HG03432 (cell line): Measurements from ENCODE around the gene KRTAP10-2.

Source experiments
- ATAC-seq: cut with Tn5 transposase; IDR thresholded peaks from one replicate; pipeline ENCODE4 v1.9.1; 2021; ENCODE audit warnings: mild to moderate bottlenecking, moderate library complexity; ENCODE audit not compliant: unreplicated experiment

KRTAP10-2 gene

DNA sequence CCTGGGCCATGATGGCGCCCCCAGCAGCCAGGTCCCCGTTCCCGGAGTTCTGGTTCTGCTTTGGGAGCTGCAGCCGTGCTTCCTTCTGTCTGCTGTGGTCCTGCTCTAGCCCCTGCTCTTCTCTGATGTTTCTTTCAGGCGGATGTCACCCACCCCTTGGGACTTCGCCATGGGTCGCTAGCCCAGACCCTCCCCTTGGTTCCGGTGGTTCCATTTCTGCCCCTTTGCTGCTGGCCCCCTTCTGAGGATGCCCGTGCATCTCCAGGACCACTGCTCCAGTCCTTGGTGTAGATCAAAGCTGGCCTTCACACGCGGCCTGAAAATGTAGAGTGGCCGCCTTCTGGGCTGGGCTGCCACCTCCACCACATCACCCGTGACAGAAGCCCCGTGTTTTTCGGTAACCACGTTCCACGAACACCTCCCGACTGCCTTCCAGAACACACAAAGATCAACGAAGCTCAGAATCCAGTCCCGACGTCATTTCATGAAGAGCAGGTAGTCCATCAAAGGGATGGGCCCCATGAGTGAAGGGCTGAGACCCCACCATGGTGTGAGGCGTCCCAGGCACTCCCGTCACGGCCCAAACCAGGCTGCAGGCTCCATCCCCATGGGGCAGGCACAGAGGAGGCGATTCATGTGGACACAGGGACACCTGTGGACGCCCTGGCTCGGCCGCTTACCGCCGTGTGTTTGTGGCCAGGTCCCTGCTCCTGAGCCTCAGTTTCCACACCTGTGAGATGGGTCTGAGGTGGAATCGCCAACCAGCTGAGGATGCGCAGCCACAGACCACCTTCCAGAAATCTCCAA is 35.7 kb downstream of the KRTAP10-2 start:
- ATAC-seq, result no peak

DNA sequence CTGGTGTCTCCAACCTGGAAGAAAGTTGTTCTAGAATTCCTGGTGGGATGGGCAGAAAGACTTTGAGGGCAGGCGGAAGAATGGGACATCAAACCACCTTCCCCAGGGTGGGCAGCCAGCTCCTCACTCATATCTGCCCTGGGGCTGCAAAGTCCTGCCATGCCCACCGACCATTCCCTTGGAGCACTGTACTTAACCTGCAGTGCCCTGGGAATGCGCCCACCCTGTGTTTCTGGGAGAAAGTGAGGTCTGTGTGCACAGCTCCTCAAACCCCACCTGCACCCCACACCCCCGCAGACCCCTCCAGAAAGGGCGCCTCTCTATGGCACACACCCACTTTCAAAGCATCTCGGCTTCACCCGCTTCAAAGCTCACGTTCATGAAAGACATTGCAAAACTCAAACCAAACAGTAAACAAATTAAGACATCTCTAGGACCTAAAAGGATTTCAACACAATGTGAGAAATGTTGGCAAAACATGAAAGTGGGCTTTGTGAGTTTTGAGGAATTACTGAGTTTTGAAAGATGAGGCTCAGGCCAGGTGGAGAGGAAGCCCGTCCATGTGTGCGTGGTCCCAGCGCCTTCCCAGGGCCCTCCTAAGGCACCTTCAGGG is 36.5 kb downstream of the KRTAP10-2 start:
- no peak for ATAC-seq

DNA sequence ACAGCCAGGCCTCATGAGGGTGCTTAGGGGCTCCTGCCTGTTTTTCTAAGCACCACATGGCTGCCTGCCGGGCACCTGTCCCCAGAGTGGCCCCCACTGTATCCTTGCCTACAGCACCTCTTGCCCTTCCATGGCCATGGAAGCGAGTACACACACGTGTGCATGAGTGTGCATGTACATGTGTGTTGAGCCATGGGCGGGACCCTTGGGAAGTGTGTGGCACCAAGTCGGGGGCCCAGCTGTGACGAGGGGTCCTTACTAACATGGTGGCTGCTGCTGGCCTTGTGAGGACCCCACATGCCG is 37.1 kb downstream of the KRTAP10-2 start:
- ATAC-seq, result no peak

DNA sequence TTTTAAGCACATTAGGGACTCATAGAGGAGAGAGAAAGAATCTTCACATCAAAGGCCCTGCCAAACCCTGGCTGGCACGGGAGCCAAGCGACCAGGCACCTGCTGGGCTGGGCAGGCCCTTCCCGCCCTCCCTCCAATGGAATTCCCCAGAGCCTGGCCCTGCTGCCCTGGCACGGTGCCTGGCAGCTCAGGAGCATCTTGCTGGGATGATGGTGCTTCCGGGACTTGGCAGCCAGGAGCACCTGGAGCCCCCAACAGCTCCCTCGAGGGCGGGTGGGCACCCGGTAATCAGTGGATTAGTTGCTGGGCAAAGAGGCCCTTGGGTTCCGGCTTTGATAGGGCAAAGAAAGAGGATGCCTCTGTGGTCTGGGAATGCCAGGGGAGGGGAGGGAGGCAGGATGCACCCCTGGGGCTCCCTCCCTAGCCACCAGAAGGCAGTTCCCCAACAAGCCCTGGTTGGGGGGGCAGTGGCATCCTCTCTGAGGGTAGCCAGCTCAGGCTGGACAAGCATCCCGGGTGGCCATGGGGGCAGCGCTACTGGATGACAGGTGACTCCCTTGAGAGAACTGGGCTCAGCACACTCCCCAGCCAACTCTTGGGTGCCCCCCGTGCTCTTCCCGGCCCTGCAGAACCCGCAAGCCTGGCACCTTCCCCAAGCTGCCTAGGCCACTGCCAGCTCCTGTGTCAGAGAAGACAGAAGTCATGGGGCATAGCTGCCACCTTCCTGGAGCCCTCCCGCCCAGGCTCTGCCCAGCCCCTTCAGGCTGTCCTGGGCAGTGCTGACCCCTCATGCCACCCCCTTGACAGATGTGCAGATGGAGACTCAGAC is 37.7 kb downstream of the KRTAP10-2 start:
- no peak for ATAC-seq

DNA sequence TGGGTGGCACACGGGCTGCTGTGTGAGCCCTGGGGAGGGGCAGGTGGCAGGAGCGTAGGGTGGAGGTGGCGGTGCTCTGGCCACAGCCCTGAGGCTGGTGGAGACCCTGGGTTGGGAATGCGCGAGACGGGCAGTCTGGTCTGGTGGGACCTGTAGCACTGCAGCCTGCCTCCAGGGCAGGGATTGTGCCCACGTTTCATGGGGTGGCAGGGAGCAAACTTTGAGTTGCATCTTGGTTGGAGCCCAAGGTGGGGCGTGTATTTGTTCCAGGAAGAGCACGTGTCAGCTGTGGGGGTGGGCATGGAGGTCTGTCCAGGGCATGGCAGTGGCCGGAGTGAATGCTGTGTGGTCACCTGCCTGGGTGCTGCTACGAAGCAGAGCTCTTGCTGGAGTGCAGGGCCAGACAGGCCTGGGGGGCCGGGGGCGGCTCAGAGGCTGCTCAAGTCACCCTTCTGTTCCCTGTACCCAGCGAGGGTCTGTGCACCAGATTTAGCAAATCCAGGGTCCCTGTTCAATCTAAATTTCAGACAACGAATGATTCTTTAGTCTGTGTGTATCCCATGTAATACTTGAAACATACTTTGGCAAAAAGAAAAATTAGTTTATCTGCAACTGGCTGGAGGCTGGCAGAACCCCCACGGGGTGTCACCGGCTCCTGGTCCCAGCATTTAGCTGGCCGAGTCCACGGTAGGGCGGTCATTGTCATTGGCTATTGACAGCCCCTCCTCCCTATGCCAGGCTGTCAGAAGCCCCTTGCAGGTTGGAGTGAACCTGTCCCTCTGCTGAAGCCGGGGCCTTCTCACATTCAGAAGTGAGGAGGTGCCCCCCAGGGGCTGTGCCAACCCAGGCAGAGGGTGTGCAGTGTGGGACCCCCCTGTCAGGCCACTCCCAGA is 38.6 kb downstream of the KRTAP10-2 start:
- no peak for ATAC-seq

DNA sequence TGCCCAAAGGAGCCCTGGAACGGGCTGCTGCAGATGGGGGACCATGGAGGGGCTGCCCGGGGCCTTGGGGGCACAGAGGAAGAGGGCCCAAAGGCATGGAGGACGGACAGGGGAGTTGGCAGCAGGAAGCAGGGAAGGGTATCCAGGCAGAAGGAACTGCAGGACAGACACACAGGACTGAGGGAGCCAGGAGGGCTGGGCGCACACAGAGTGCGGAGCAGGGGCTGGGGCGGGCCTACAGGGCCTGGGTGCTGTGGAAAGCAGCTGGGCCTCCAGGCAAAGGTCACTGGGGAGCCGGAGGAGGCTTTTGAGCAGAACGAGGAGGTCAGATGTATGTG is 39.4 kb downstream of the KRTAP10-2 start:
- no peak for ATAC-seq

DNA sequence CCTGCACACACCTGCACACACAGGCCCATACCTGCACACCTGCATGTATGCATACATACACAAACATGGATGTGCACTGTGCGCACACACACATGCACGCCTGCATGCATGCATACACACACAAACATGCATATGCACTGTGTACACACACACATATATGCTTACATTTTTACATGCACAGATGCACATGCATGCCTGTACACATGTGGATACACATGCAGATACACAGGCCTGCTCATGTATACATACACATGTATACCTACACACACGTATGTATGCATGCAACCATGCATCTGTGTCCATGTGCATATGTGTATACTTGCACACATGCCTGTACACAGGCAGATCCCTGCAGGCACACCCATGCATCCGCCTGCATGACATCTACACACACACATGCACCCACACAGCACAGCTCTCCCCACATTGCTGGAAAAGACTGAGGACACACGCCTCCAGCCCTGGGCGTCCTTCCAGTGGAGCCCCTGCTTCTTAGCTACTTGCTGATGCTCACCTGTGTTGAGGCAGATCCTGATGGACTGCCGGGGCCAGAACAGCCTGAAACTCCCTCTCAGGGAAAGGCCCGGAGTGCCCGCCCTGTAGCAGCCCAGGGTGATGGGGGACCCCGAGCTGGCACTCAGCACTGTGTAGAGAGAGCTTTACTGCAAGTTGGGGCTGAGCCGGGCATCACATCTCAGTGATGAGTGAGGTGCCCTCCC is 39.9 kb downstream of the KRTAP10-2 start:
- no peak for ATAC-seq

DNA sequence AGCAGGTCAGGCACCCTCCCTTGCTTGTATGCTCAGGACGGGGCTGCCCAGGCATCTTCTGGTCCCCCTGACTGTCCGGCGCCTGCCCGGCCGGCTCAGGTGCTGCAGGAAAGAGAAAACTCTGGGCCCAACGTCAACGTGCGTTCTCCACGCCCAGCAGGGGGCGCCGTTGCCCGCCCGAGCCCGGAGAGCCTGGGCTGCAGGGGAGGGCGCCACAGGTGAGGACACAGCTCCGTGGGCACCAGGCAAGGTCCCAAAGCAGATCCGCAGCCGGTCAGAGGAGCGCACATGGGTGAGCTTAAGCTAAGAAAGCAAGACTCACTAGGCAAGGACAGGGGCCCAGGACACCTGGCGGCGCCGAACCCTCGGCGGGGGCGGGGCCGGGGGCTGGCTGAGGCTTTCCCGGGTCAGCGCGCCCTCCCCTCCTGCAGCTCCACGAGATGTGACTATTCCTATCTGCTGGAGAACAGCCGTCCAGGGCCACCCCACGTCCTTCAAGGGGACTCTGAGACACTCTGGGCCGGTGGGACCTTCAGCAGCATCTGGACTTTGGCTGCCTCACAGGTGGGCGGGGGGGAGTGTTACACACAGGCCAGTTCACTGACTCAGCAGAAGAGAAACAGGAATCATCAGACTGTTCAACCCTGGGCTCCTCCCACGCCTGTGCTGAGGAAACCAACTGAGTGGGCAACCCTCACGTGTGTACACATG is 40.6 kb downstream of the KRTAP10-2 start:
- no peak for ATAC-seq

DNA sequence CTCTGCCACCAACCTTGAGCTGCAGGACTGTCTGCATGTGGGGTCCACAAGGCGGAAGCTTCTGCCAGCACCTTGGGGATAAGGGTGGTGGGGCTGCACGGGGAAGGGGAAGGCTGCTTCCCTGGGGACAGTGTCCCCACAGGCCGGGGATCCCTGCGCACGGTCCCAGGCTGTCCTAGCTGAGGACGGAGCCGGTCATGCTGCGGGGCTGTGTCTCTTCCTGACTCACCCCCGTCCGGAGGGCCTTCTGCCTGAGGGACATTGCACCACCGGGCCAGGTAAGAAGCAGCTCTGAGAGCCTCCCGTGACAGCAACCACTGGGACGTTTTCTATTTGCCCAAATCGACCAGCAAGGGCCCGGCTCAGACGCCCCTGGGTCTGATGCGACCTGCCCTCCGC is 41.2 kb downstream of the KRTAP10-2 start:
- no peak for ATAC-seq

DNA sequence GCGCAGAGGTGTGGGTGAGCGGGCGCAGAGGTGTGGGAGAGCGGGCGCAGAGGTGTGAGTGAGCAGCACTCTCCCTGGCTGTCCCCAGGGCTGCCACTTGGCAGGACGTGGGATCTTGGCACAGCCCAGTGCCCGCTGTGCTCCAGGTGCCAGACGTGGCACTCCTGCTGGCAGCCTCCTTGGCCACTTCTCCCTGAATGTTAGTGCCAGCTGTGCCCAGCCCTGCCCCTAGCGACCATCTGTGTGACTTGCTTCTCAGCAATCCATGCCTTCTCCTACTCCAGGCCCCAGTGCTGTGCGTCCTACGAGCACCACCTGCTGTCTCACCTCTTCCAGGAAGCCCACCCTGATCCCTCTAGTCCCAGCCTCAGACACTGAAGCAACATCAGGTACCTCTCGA is 41.8 kb downstream of the KRTAP10-2 start:
- no peak for ATAC-seq

DNA sequence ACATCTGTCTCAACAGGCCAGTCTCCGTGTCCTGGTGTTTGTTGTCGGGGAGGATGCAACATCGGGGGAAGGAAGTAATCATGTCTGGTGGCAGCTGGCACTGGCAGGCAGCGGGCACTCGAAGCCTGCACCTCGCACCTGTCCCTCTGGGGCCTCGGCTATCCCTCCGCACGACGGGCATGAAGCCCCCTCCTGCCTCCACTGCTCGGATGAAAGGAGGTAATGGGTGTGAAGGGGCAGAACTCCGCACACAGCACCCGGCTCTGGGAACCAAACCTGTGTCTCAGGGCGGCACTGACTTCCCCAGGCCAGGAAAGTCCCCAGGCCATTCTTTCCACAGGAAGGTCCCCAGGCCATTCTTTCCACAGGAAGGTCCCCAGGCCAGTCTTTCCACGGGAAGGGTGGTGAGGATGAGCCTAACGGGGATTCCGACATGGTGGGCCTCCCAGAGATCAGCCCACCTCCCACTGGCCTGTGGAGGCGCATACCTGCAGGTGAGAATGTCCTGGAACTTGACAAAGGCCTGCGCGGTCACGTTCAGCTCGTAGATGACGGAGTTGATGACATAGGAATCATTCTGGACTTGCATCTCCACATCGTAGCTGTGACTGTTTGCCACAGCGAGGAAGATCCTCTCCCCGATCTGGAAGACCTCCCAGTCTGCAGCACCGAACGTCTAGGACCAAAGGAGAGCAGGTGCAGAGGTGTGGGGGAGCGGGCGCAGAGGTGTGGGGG is 42.4 kb downstream of the KRTAP10-2 start:
- no peak for ATAC-seq

DNA sequence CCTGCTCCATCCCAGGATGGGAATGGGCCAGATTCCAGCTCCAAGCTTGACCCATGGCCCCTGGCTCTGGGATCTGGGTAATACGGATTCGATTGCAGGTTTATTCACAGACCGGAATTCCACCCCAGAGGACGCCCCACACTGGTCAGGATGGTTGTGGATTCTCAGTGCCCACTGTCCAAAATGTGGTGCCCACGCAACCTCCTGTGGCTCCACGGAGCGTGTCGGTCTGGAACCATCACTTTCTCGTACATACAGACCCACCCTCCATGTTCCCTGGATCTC is 42.9 kb downstream of the KRTAP10-2 start:
- no peak for ATAC-seq

DNA sequence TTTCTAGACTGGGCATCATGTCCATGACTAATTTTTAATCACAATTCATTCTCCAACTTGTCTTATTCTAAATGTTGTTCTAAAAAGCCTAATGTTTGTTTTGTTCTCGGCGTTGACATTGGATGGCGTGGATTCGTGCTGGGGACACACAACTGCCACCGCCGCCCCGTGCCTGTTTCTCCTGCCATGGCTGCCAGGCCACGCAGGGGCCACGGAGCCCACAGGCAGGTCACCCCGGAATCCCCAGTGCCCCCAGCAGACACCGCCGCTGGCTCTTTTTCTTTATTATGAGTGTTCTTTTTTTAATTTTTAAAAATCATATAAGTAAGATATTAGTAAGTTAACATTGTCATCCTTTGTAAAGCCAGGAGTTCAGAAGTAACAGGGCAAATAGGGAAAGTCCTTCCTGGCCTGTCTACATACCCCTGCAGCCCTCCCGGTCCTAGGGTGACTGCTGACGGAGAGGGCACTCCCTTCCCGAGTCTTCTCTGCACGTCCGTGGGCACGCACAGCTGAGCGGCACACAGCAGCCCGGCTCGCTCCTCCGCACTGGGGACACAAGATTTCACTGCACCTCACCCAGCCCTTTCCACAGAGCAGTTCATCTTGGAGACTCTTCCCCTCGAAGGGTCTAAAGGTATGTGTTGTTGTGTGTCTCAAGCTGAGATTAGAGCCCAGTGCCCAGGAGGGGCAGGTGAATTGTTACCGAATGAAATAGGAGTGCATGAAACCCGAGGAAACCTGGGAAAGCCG is 43.5 kb downstream of the KRTAP10-2 start:
- ATAC-seq, result no peak

DNA sequence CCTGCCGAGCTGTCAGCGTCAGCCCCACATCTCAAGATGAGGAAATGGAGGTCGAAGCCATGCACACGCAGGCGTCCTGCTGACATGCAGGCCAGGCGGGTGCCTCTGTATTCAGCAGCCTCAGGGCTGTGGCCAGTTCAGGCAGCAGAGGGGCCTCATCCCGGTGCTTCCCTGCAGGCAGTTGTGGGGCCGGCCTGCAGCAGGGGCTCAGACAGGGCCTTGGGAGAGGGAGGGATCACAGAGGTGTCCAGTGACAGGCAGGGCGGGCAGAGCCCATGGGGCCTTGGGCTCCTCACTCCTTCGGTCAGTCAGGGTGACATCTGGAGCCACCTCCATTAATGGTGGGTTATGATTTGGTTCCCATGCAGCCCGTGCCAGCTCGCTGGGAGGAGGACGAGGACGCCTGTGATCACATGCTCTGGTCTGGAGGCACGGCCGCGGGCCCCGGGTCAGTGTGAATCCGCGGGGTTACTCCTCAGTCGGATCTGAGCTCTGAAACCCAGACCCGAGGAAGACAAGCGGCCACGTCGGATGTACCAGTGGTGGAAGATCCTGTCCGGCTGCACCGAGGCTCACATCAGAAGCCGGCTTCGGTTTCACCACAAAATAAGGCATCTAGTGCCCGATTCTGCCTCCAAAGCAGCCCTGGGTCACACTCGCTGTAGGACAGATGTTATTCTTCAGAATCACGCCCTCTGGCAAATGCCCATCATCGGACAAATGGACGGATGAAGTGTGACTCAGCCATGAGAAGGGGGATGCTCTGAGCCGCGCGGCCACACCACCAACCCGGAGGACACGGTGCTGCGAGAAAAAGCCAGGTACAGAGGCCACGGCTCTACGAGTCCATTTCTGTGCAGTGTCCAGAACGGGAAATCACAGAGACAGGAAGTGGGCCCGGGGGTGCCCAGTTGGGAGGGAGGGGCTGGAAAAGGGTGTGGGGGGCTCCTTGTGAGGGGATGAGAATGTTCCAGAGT is 44.7 kb downstream of the KRTAP10-2 start:
- ATAC-seq, result no peak

DNA sequence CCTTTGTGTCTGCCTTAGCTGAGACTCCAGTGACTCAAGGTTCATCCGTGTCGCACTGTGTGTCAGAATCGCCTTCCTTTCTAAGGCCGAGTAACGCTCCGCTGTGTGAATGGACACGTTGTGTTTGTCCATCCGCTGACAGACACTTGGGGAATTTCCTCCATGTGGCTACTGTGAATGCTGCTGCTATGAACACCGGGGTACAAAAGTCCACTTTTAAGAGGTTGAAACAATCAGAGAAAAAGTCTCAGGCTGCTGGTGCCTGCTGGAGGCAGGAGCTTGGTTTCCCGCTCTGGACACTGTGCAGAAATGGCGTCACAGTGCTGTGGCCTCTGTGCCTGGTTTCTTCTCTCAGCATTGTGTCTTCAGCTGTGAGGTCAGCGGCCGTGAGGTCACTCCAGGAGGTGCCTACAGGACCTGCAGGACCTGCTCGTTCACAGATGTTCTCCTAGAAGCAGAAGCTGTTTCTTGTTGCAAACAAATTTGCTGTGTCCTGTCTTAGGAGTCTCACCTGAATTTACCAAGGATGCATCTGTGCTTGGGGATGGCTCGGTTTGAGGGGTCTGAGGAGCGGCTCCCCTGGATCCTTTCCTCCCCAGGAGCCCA is 45.5 kb downstream of the KRTAP10-2 start:
- no peak for ATAC-seq

DNA sequence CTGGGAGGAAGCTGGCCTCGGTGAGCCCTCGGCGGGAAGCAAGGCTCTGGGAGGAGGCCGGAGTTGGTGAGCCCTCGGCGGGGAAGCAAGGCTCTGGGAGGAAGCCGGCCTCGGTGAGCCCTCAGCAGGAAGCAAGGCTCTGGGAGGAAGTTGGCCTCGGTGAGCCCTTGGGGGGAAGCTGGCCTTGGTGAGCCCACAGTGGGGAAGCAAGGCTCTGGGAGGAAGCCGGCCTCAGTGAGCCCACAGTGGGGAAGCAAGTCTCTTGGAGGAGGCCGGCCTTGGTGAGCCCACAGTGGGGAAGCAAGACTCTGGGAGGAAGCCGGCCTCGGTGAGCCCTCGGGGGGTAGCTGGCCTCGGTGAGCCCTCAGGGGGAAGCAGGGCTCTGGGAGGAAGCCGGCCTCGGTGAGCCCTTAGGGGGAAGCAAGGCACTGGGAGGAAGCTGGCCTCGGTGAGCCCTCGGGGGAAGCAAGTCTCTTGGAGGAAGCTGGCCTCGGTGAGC is 47.4 kb downstream of the KRTAP10-2 start:
- no peak for ATAC-seq
